ENCODE measurements around the gene TMEM221. TPM values are rescaled to one million over a fixed set of nuclear protein-coding genes. Genes with fewer than 3 reads are reported as not detected.
A peak's percentile ranks its signal among the peaks of the same experiment; 100 is the strongest.

Gene TMEM221
- total RNA-seq, 1 donor from 2014 or later = not detected

DNA sequence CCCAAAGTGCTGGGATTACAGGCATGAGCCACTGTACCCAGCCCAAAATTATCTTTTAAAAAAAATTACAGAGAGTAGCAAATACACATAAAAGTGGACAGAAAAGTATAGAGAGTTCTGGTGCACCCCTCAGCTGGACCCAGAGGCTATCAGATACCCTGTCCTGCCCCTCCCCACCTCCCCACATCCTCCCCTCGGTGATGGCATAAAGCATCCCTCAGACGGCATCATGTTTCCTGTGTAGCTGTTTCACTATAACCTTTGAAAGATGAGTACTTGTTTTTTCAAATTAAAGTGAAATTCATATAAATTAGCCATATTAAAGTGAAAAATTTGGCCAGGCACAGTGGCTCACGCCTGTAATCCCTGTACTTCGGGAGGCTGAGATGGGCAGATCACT, 41.9 kb upstream of the TMEM221 start:
- H3K27me3 ChIP-seq (ENCODE audit: control insufficient read depth, insufficient read depth, low read length) = no peaks in the 10 kb centered on the region
- H3K36me3 ChIP-seq (ENCODE audit: control insufficient read depth, insufficient read depth, low read length) = no peaks in the 10 kb centered on the region
- TF ChIP-seq, protein P1, sequence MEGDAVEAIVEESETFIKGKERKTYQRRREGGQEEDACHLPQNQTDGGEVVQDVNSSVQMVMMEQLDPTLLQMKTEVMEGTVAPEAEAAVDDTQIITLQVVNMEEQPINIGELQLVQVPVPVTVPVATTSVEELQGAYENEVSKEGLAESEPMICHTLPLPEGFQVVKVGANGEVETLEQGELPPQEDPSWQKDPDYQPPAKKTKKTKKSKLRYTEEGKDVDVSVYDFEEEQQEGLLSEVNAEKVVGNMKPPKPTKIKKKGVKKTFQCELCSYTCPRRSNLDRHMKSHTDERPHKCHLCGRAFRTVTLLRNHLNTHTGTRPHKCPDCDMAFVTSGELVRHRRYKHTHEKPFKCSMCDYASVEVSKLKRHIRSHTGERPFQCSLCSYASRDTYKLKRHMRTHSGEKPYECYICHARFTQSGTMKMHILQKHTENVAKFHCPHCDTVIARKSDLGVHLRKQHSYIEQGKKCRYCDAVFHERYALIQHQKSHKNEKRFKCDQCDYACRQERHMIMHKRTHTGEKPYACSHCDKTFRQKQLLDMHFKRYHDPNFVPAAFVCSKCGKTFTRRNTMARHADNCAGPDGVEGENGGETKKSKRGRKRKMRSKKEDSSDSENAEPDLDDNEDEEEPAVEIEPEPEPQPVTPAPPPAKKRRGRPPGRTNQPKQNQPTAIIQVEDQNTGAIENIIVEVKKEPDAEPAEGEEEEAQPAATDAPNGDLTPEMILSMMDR (IDR thresholded peaks at IDR 0.05; ENCODE audit: insufficient read depth, low read length, severe bottlenecking) = no peak
- FAIRE-seq = no peak
- no peak for DNase-seq (ENCODE audit: low read depth)
- H3K4me3 ChIP-seq (ENCODE audit: low read depth, low read length) = no peak overlapping the region

DNA sequence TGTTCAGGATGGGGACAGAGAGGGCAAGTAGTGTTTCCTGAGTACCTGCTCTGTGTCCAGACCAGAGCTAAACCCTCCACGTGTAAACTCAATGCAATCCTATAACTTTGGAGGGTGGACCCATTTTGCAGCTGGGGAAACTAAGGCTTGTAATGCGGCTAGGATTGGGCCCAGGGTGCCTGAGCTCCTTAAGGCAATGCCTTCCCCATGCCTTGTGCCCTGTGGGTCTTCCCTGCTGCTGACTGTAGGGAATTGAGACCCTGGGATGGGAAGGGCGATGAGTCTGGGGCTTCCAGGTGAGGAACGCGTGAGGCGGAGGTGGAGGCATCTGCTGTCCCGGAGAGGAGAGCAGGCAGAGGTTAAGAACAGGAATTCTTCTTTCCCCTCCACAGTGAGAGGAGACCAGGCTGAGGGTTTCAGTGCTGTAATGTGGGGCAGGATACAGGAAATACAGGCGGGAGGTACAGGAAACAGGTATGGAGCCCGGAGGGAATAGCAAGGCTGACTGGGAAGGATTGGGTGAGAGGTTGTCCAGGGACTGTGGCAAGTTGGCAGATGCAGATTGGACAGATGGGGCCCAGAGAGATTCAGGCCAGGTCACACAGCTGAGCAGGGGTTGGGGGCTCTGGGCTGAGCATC, 41.0 kb upstream of the TMEM221 start:
- Histone ChIP-seq H3K36me3 (ENCODE audit: control insufficient read depth, insufficient read depth, low read length) (no peaks in the 10 kb centered on the region), H3K4me3 (ENCODE audit: low read depth, low read length) (no peak overlapping the region), H3K27me3 (ENCODE audit: control insufficient read depth, insufficient read depth, low read length) (no peaks in the 10 kb centered on the region)
- FAIRE-seq (no peak), DNase-seq (ENCODE audit: low read depth) (no peak)
- TF ChIP-seq, protein P1 (IDR thresholded peaks at IDR 0.05; ENCODE audit: insufficient read depth, low read length, severe bottlenecking) = no peak

DNA sequence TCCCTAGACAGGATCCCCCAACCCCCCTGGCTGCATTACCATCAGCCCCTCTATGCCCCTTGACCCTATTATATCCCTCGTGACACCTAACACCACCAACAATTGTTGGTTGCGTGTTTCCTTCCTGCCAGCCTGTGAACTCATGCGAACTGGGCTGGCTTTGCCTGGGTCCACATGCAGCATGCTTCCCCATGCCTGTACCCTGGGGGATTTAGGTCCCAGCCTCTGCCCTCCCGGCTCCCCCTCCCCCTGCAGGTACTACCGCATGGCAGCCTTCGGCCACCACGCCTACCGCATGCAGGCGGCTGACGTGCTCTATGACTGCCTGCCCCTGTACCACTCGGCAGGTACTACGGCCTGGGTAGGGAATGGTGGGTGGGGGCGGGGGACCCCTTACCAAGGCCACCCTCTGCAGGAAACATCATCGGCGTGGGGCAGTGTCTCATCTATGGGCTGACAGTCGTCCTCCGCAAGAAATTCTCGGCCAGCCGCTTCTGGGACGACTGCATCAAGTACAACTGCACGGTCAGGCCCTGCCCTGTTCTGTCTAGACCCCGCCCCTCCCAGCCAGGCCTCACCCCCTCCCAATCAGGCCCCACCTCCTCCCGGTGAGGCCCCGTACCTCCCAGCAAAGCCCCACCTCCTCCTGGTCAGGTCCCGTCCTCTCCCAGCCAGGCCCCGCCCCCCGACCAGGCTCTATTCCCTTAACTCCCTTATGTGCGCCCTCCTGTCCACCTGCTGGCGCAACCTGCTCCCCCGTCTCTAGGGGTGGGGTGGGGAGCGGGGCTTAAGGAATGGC, 40.3 kb upstream of the TMEM221 start:
- H3K27me3 ChIP-seq (ENCODE audit: control insufficient read depth, insufficient read depth, low read length) = no peaks in the 10 kb centered on the region
- TF ChIP-seq, protein P1 (IDR thresholded peaks at IDR 0.05; ENCODE audit: insufficient read depth, low read length, severe bottlenecking) = peak; percentile 20
- no peaks in the 10 kb centered on the region for H3K36me3 ChIP-seq (ENCODE audit: control insufficient read depth, insufficient read depth, low read length)
- peak overlapping the region; percentile 26 for H3K4me3 ChIP-seq (ENCODE audit: low read depth, low read length)
- DNase-seq (ENCODE audit: low read depth) = peak; percentile 76
- no peak for FAIRE-seq

DNA sequence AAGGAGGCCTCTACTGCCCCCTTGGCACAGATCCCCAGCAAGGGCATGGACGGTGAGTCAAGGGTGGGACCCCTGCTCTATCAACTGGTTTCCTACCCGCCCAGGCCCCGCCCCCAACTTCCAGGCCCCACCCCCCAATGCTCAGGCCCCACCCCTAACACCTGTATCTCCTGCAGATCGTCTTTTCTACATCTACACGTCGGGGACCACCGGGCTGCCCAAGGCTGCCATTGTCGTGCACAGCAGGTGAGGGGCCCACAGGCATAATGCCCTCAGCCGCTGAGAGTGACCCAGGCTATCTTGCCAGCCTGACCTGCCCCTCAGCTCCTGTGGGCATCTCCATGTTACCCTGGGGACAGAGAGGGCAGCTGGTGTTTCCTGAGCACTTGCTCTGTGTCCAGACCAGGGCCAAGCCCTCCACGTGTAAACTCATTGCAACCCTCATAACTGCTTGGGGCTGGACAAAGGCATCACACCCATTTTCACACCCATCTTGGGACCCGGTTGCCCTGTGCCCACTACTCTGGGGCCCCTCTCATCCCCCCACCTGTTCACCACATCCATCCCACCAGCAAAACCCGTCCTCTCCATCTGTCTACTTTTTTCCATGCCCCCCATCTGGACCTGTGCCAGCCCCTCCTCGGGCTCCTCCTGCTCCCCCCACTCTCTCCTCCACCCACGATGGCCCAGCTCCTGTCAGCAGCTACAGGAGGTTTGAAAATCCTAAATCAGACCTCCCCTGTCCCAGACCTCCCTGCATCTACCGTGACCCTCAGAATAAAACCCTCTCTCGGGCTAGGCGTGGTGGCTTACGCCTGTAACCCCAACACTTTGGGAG, 39.0 kb upstream of the TMEM221 start:
- FAIRE-seq (no peak), DNase-seq (ENCODE audit: low read depth) (no peak)
- Histone ChIP-seq H3K27me3 (ENCODE audit: control insufficient read depth, insufficient read depth, low read length) (no peaks in the 10 kb centered on the region), H3K36me3 (ENCODE audit: control insufficient read depth, insufficient read depth, low read length) (no peaks in the 10 kb centered on the region), H3K4me3 (ENCODE audit: low read depth, low read length) (no peak overlapping the region)
- TF ChIP-seq, protein P1 (IDR thresholded peaks at IDR 0.05; ENCODE audit: insufficient read depth, low read length, severe bottlenecking) = no peak

DNA sequence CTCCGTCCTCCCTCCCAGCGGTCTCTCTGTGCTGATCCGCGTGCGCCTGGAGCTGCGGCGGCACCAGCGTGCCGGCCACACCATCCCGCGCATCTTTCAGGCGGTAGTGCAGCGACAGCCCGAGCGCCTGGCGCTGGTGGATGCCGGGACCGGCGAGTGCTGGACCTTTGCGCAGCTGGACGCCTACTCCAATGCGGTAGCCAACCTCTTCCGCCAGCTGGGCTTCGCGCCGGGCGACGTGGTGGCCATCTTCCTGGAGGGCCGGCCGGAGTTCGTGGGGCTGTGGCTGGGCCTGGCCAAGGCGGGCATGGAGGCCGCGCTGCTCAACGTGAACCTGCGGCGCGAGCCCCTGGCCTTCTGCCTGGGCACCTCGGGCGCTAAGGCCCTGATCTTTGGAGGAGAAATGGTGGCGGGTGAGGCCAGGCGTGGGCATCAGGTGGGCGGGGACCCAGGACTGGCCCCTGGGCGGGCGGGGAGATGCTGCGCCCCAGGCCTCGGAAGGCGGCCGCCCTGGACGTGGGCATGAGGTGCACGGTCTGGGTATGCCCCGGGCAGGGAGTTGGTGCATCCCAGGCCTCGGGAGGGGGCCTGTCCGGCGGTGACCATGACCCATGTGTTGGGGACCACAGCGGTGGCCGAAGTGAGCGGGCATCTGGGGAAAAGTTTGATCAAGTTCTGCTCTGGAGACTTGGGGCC, 38.2 kb upstream of the TMEM221 start:
- no peak overlapping the region for H3K4me3 ChIP-seq (ENCODE audit: low read depth, low read length)
- TF ChIP-seq, protein P1 (IDR thresholded peaks at IDR 0.05; ENCODE audit: insufficient read depth, low read length, severe bottlenecking) = no peak
- H3K36me3 ChIP-seq (ENCODE audit: control insufficient read depth, insufficient read depth, low read length) = no peaks in the 10 kb centered on the region
- no peaks in the 10 kb centered on the region for H3K27me3 ChIP-seq (ENCODE audit: control insufficient read depth, insufficient read depth, low read length)
- FAIRE-seq (no peak), DNase-seq (ENCODE audit: low read depth) (no peak)
